ENCODE data around the gene ASIP. TPM values are rescaled to one million over a fixed set of nuclear protein-coding genes. Genes with fewer than 3 reads are reported as not detected.

Gene ASIP
- total and polyA plus RNA-seq, 2 experiments from 2014 or later: not detected

DNA sequence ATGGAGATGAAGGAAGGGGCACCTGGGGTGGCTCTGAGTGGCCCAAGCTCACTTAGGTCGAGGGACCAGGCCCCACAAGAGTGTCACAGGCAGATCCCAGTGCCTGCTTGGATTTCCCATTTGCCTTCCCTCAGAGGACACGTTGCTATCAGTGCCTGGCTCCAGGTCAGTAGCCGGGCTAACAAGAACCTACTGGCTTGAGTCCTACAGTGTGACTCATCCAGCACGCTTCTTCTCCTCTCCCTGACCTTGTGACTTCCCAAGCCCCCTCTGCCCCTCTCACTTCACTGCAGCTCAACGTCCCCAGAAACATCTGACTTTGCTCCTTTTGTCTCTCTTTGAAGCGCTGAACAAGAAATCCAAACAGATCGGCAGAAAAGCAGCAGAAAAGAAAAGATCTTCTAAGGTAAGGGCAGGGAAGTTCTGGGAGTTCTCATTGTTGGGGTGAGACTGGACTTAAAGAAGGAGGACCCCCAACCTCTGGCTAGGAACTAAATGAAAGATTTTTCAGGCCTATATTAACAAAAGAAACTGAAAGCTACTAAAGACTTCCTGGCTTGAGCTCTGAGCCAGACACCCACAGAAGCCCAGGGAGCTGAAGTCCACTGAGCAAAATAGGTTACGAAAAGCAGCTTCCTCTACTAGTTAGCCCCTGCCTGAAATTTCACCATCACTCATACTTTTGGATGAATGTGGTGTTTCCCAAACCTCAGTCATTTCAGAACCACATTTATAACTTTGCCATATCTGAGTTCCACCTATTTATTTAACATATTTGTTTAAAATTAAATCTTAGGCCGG is 21.5 kb downstream of the ASIP start:
- Histone ChIP-seq H3K4me2 (no peak overlapping the region), H3K27ac (ENCODE audit: low read depth) (0 out of 2 replicates have a peak overlapping the region, but pooled peaks have one; percentile 52), H3K9me2 (ENCODE audit: insufficient read depth) (no peaks in the 10 kb centered on the region), H3K79me2 (replicated peaks; ENCODE audit: insufficient read depth) (no peaks in the 10 kb centered on the region), H3K27me3 (ENCODE audit: insufficient read depth) (no peaks in the 10 kb centered on the region), H3K4me1 (ENCODE audit: insufficient read depth) (no peaks in the 10 kb centered on the region), H3F3A (replicated peaks; ENCODE audit: low read depth) (no peaks in the 10 kb centered on the region), H3K36me3 (ENCODE audit: insufficient read depth) (no peaks in the 10 kb centered on the region), H3K4me3 (no peak overlapping the region), H2AFZ (no peak overlapping the region), H4K20me1 (replicated peaks; ENCODE audit: insufficient read depth) (no peaks in the 10 kb centered on the region)
- ATAC-seq (no peak; the same call in 2 of the 3 replicates), DNase-seq (ENCODE audit: low spot score) (no peak)
- Mint-ChIP-seq H3K4me1 (no peaks in the 10 kb centered on the region; the same call in 2 of the 3 replicates), H3K4me3 (no peak overlapping the region), H3K27ac (no peak overlapping the region), H3K9me3 (no peaks in the 10 kb centered on the region), H3K36me3 (ENCODE audit: low read depth) (no peaks in the 10 kb centered on the region), H3K27me3 (ENCODE audit: insufficient read depth, low read depth, poor library complexity) (peaks cover 4% of the 10 kb centered on the region)
- TF ChIP-seq CREB1 (CRISPR knock-in tag; IDR thresholded peaks at IDR 0.05; ENCODE audit: low read depth): no peak
- no peak for TF ChIP-seq EZH2phosphoT487 (IDR thresholded peaks at IDR 0.05; ENCODE audit: unreplicated experiment)
- no peak for TF ChIP-seq ZNF331 (CRISPR knock-in tag; IDR thresholded peaks at IDR 0.05; ENCODE audit: low read depth)
- TF ChIP-seq POLR2AphosphoS5 (IDR thresholded peaks at IDR 0.05; ENCODE audit: low read depth): no peak
- no peak for TF ChIP-seq JUNB (IDR thresholded peaks at IDR 0.05; ENCODE audit: unreplicated experiment)
- TF ChIP-seq, protein P1, sequence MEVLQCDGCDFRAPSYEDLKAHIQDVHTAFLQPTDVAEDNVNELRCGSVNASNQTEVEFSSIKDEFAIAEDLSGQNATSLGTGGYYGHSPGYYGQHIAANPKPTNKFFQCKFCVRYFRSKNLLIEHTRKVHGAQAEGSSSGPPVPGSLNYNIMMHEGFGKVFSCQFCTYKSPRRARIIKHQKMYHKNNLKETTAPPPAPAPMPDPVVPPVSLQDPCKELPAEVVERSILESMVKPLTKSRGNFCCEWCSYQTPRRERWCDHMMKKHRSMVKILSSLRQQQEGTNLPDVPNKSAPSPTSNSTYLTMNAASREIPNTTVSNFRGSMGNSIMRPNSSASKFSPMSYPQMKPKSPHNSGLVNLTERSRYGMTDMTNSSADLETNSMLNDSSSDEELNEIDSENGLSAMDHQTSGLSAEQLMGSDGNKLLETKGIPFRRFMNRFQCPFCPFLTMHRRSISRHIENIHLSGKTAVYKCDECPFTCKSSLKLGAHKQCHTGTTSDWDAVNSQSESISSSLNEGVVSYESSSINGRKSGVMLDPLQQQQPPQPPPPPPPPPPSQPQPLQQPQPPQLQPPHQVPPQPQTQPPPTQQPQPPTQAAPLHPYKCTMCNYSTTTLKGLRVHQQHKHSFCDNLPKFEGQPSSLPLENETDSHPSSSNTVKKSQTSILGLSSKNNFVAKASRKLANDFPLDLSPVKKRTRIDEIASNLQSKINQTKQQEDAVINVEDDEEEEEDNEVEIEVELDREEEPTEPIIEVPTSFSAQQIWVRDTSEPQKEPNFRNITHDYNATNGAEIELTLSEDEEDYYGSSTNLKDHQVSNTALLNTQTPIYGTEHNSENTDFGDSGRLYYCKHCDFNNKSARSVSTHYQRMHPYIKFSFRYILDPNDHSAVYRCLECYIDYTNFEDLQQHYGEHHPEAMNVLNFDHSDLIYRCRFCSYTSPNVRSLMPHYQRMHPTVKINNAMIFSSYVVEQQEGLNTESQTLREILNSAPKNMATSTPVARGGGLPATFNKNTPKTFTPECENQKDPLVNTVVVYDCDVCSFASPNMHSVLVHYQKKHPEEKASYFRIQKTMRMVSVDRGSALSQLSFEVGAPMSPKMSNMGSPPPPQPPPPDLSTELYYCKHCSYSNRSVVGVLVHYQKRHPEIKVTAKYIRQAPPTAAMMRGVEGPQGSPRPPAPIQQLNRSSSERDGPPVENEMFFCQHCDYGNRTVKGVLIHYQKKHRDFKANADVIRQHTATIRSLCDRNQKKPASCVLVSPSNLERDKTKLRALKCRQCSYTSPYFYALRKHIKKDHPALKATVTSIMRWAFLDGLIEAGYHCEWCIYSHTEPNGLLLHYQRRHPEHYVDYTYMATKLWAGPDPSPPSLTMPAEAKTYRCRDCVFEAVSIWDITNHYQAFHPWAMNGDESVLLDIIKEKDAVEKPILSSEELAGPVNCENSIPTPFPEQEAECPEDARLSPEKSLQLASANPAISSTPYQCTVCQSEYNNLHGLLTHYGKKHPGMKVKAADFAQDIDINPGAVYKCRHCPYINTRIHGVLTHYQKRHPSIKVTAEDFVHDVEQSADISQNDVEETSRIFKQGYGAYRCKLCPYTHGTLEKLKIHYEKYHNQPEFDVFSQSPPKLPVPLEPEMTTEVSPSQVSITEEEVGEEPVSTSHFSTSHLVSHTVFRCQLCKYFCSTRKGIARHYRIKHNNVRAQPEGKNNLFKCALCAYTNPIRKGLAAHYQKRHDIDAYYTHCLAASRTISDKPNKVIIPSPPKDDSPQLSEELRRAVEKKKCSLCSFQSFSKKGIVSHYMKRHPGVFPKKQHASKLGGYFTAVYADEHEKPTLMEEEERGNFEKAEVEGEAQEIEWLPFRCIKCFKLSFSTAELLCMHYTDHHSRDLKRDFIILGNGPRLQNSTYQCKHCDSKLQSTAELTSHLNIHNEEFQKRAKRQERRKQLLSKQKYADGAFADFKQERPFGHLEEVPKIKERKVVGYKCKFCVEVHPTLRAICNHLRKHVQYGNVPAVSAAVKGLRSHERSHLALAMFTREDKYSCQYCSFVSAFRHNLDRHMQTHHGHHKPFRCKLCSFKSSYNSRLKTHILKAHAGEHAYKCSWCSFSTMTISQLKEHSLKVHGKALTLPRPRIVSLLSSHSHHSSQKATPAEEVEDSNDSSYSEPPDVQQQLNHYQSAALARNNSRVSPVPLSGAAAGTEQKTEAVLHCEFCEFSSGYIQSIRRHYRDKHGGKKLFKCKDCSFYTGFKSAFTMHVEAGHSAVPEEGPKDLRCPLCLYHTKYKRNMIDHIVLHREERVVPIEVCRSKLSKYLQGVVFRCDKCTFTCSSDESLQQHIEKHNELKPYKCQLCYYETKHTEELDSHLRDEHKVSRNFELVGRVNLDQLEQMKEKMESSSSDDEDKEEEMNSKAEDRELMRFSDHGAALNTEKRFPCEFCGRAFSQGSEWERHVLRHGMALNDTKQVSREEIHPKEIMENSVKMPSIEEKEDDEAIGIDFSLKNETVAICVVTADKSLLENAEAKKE (CRISPR knock-in tag; IDR thresholded peaks at IDR 0.05): no peak
- TF ChIP-seq, protein P2, sequence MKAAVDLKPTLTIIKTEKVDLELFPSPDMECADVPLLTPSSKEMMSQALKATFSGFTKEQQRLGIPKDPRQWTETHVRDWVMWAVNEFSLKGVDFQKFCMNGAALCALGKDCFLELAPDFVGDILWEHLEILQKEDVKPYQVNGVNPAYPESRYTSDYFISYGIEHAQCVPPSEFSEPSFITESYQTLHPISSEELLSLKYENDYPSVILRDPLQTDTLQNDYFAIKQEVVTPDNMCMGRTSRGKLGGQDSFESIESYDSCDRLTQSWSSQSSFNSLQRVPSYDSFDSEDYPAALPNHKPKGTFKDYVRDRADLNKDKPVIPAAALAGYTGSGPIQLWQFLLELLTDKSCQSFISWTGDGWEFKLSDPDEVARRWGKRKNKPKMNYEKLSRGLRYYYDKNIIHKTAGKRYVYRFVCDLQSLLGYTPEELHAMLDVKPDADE (IDR thresholded peaks at IDR 0.05): no peak
- TF ChIP-seq, protein P3, sequence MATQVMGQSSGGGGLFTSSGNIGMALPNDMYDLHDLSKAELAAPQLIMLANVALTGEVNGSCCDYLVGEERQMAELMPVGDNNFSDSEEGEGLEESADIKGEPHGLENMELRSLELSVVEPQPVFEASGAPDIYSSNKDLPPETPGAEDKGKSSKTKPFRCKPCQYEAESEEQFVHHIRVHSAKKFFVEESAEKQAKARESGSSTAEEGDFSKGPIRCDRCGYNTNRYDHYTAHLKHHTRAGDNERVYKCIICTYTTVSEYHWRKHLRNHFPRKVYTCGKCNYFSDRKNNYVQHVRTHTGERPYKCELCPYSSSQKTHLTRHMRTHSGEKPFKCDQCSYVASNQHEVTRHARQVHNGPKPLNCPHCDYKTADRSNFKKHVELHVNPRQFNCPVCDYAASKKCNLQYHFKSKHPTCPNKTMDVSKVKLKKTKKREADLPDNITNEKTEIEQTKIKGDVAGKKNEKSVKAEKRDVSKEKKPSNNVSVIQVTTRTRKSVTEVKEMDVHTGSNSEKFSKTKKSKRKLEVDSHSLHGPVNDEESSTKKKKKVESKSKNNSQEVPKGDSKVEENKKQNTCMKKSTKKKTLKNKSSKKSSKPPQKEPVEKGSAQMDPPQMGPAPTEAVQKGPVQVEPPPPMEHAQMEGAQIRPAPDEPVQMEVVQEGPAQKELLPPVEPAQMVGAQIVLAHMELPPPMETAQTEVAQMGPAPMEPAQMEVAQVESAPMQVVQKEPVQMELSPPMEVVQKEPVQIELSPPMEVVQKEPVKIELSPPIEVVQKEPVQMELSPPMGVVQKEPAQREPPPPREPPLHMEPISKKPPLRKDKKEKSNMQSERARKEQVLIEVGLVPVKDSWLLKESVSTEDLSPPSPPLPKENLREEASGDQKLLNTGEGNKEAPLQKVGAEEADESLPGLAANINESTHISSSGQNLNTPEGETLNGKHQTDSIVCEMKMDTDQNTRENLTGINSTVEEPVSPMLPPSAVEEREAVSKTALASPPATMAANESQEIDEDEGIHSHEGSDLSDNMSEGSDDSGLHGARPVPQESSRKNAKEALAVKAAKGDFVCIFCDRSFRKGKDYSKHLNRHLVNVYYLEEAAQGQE (IDR thresholded peaks at IDR 0.05; ENCODE audit: unreplicated experiment): no peak
- TF ChIP-seq, protein P4, sequence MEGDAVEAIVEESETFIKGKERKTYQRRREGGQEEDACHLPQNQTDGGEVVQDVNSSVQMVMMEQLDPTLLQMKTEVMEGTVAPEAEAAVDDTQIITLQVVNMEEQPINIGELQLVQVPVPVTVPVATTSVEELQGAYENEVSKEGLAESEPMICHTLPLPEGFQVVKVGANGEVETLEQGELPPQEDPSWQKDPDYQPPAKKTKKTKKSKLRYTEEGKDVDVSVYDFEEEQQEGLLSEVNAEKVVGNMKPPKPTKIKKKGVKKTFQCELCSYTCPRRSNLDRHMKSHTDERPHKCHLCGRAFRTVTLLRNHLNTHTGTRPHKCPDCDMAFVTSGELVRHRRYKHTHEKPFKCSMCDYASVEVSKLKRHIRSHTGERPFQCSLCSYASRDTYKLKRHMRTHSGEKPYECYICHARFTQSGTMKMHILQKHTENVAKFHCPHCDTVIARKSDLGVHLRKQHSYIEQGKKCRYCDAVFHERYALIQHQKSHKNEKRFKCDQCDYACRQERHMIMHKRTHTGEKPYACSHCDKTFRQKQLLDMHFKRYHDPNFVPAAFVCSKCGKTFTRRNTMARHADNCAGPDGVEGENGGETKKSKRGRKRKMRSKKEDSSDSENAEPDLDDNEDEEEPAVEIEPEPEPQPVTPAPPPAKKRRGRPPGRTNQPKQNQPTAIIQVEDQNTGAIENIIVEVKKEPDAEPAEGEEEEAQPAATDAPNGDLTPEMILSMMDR (conservative IDR thresholded peaks at IDR 0.05; ENCODE audit: low read depth in 2 of 2): no peak
- TF ChIP-seq NANOG (IDR thresholded peaks at IDR 0.05; ENCODE audit: borderline replicate concordance): no peak
- TF ChIP-seq EZH2 (IDR thresholded peaks at IDR 0.05; ENCODE audit: low read depth, unreplicated experiment): no peak

All from GM23338 (cell line).